Activated CD8-positive, alpha-beta memory T cell treated with anti-CD3 and anti-CD28 coated beads, Interleukin-2, amount 50 U/mL, for 1 hour (primary cell): ENCODE data around the gene SLC24A3.

ENCODE experiments used
- DNase-seq: peaks from one replicate; pipeline ENCODE4 v3.0.0-alpha.2; 2020; ENCODE audit errors: extremely low read depth

The SLC24A3 gene

GRCh38 chr20:19302714-19303113, 90.3 kb downstream of the SLC24A3 start:
- no peak for DNase-seq

DNA sequence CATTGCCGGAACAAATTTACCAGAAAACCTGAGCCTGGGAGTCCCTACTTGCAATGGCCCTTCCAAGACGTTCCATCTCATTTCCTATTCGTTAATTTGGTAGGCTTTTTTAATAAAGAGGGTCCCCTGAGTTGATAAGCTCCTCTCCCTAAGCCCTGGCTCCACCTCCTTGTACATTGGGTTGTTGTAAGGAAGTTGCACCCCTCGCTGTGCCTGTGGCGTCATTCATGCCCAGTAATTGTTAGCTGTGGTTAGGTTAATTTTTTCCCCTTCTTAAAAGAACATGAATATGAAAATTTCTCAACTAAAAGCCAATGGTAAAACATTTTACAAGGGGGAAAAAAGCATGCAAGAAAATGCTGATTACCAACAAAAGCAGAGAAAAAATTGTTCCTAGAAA, 91.9 kb downstream of the SLC24A3 start:
- no peak for DNase-seq

DNA sequence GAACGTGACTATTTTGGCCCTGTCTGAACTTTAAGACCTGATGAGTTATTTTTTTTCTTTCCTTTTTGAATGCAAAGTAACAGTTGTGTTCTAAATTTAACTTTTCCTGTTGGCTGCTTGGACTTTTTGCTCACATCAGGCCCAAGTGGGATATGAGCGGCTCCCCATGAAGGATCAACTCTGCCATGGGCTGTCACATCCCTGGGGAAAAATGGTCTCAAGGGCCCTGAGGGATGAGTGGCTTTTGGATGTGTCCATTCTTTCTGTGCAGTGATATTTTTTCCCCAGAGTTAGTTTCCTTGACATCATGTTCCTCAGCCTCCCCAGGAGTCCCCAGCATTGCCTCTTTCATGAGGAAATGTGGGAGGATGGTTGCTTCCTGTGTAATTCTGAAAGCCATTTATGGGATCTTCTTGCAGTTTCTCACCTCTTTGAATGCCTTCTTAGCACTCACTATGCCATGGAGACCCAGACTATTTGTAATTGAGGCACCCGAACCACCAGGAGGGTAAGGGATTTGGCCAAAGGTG, 92.5 kb downstream of the SLC24A3 start:
- no peak for DNase-seq

DNA sequence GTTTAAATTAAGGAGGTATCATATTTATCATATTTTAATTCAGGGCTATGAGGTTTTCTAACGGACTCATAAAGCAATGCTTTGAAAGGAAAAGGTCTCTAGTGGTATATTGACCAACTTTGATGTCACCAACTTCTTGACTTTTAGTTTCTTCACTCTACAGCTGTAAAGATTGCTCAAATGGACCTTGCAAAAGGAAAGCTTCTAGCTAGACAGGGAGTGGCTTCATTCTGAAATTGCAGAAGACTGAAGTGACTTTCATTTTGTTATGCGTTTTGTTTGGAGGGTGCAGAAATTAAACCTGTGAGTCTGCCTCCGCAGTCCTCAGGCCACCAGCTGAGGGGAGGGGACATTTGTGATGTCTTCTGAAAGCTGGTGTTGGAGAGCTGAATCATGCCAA, 95.7 kb downstream of the SLC24A3 start:
- DNase-seq: no peak

GRCh38 chr20:19310541-19310940, 98.1 kb downstream of the SLC24A3 start:
- no peak for DNase-seq

DNA sequence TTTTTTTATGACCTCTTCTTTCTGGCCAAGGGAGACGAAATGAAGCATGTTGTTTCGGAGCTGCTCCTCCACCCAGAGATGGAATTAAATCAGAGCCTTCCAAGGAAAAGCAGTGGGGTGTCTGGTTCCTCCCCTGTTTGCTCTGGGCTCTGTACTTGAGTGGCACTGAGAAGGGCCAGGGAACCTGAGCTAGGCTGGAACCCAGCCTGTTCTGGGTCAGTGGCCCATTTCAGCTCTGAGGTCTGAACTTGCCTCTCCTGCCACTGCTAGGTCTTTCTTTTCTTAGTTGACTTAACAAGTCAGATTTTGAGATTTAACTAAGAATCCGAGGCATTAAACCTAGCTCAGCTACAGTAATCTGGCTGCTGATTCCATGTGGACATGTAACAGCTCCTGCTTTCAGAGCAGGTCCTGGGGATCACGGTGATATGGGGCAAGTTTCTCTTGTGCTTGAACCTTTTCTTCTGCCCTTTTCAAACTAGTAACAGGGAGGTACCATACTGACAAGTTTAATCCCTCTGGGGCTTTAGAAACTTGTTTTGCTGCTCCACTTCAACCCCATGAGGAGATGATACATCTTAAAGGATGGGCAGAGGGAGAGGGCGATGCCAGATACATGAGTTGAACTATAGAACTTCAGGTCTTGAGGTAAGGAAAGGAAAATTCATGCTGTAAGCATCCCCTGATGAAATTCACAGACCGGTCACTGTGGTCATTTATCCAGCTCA, 101.1 kb downstream of the SLC24A3 start:
- DNase-seq: no peak

DNA sequence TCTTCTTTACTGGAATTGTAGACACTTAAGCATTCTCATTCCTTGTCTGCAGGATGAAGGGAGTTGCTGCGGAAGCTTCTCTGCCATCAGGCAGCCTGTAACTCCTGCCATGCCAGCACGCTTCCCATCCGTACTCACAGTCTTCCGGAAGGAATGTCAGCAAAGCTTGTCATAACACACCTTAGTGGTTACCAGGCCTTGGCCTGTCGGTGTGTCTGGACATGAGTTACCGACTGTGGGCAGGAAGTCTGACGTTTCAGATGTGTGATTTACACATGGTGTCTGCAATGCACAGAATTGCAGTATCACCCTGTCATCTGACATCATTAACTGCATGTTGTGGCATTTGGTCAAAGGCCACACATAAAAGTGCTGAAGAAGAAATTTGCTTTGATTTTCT, 102.2 kb downstream of the SLC24A3 start:
- DNase-seq: no peak

DNA sequence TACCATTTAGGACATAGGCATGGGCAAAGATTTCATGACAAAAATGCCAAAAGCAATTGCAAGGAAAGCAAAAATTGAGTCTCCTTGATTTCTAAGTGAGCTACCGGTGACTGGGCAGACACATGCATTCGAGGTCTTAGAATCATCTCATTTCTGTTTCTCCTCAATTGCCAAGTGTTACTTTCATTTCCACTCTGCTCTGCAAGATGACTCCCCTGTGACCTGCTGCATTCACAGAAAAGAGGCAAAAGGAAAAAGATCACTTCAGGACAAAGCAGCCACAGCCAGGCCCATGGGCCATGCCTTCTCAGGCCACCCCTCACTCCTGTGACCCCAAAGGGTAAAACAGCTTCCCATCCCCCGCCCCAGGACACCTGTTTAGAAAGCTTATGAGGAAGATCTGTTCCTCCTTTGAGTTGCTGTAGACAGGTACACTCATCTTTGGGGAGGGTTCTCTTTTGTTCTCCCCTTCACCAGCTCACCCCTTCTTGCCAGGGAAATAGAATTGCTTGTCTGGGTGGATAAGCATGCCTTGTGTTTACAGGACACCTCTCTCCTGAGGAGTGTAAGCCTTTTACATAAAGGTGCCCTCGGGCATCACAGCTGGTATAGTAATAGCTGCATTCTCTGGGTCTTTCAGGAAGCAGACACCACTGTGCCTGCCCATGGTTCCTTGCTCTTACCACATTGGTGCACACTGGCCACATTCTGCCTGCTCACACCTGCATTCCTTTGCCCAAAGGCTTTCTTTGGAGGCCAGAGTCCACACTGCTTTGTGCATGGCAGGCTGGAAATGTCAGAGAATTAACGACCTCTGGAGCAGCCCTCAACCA, 105.0 kb downstream of the SLC24A3 start:
- no peak for DNase-seq

DNA sequence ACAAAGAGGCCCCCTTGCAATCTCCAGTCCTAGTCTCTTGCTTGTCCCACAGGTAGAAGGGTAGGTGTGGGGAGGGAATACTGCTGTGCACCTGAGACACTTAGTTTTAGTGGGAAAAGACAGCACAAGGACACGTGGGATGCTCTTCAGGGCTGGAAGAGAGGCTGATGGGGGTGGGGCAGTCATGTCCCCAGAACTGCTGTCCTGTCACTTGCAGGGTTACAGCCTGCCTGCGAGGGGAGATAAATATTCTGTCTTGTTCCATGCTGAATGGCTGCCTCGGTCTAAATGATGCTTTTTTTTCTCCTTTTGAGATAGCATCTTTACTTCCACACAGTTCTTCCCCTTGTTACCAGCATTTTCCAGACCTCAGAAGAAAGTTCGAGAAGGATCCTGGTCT, 106.2 kb downstream of the SLC24A3 start:
- DNase-seq: no peak

DNA sequence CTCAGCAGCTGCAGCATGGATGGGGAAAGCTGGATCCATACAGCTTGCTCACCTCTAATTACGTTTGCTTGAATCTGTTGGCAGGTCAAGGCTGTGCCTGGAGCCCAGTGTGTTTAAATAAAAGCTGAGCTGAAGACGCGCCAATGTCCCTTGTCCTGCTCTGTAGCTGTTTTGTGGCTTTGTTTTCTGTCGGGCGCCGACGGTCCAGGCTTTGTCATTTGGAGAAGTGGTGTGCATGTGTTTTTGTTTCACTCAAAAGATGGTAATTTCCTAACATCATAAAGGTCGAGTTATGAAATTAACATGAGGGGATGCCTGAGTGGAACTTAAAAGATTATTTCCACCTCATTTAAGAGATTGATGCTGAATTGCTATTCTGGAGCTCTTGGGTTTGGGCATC, 107.6 kb downstream of the SLC24A3 start:
- no peak for DNase-seq

DNA sequence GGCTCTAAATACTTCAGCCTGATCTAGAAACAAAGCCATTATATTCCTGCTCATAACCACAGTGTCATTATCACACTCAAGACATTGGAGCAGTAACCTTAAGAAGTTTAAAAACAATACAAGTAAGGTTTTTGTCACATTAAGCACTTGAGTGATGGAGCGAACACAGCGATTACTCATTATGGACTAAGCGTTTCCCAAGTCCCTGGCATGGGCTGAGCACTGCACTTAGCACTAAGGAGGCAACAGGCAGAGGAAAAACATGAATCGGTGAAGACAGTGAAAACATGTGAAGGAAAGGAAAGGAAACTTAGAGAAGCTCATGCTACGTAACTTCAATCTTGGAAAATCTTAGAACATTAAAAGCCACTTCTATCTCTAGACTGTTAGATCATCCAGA, 108.7 kb downstream of the SLC24A3 start:
- DNase-seq: no peak

DNA sequence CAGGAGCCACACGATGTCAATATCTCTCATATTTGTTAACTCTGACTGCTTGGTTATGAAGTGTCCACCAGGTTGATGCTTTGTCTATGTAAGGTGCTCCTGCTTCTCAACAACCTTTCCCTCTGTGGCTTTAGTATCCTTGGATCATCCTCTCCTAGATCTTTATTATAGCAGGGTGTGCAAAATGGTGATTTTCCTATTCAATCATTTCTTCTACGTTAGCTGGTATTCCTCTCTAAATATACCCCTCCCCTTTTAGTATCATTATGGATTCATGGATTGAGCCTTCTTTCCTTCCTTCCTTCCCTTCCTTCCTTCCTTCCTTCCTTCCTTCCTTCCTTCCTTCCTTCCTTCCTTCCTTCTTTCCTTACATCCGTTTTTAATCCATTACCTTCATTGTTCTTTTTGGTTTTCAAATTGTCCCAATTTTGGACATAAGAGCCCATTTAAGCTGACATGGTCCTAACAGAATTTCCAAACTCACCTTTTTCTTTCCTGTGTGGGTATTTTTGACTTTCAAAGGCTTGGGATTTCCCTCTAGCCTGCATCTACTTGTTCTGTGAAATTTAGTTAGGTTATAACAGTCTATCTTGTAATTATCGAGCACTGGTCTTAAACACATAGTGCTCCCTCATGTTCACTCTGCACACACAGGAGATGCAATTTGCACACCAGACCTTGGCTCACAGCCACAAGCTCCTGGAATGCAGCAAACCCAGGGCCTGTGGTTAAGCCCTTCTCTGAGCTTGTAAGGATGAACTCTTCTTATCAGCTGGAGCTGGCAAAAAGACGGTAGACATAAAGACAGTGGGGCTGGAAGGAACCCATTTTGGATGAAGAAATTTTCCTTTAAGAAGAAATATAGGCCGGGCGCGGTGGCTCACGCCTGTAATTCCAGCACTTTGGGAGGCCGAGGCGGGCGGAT, 109.9 kb downstream of the SLC24A3 start:
- DNase-seq: no peak

DNA sequence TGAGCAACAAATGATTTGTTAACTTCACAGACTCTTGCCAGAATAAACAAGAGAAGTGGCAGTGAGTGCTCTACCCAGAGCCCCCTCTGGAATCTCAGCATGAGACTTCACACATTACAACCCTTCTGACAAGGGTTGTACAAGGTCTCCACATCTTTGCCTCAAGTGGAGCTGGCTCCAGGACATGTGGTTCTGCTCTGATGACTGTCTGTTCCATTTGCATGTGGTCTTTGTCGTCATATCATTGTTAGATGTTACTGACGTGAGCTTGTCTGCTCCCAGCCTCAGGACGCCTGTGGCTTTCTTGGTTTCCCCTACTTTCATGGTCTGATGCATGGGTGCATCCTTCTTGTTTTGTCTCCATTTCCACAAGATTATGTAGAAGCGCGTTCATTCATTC, 115.0 kb downstream of the SLC24A3 start:
- no peak for DNase-seq

GRCh38 chr20:19328676-19329075, 116.2 kb downstream of the SLC24A3 start:
- no peak for DNase-seq

DNA sequence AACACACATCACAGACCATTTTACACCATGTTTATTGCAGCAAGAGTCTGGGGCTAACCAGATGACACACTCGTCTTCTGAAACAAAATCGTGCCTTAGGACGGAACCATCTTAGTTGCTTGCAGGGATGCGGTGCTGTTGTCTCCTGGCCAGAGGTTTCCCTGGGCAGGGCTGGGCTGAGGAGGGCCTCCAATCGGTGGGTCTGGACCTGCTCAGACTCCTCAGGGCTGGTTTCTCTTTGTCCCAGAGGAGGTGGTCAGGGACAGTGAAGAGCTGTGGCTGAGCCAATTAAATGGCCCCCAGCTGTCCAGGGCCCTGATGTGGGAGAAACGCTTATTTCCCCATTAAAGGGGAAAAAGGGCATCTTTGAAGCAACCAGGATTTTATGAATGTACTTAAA, 117.6 kb downstream of the SLC24A3 start:
- no peak for DNase-seq

- DNase-seq: no peak
Measured at GRCh38 chr20:19330731-19331130, 118.3 kb downstream of the SLC24A3 start.

GRCh38 chr20:19333563-19333962, 121.1 kb downstream of the SLC24A3 start:
- DNase-seq: no peak

DNA sequence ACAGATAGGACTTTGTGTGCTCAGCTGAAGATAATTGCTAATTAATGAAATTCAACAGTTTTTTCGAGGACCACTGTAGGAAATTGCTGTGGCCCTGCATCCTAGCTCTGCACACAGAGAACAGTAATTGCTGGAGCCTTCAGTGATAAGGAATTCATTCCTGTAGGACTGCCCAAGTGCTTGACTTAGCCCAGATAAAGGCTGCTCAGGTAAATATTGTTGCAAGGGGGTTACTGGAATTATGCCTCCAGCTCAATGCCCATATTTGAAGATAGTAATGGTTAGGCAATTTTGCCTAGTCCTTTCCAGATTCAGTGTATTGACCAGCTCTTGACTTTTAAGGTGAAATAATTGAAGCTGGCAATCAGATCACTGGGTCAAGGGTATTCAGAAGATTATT, 122.9 kb downstream of the SLC24A3 start:
- no peak for DNase-seq

DNA sequence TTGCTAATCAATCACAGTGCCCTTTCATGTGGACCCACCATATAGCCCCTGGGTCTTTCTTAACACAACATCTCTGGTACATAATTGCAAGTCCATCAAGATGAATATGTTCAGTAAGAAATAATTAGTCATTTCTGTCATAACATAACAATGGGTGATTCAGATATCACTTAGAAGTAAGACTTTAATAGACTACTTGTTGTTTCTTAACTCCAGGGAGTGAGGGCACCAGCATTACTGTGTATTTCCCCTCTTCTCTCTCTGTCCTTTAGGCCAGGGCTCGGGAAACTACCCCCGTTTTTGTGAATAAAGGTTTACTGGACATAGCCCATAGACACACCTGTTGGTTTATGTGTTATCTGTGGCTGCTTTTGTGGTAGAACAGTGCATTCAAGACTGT, 123.5 kb downstream of the SLC24A3 start:
- no peak for DNase-seq

DNA sequence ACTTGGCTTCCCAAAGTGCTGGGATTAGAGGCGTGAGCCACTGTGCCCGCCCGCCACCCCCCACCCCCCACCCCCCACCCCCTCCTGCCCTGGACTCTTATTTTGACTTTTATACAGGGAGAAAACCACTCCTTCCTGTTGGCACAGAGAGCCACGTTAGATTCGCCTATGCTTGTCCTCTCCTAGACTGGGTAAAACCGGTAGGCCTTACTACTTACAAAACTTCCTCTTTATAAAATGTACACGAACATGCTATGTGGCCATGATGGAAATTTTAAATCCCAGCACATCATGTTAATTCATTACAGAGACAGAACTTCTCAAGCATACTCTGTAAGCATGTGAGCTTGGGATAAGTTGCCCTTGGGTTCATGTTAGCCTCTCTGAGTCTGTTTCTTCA, 124.2 kb downstream of the SLC24A3 start:
- no peak for DNase-seq

DNA sequence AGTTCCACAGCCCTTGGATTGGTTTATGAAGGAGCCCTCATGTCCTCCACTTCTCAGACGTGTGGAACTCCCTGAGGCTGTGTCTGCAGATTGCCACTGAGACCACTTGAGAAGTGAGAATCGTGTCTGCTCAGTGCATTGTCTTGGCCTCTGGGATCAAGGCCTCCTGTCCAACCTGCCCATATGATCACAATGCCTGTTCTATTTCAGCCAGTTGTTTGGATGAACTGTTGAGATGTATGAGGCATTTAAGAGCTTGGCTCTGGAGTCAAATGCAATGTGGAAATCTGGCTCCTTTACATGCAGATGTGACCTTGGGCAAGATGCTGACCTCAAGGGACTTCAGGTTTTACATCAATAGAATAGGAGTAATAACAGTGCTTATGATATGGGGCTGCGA, 125.9 kb downstream of the SLC24A3 start:
- no peak for DNase-seq

GRCh38 chr20:19338960-19339359, 126.5 kb downstream of the SLC24A3 start:
- DNase-seq: no peak
